Ectodermal cell (in vitro differentiated cells): ENCODE measurements around the gene LBHD1.
"Not testable (repeated sequence)": the region's sequence is repeated elsewhere in the genome, so short reads cannot be mapped to it uniquely, and the experiment has no call there.

Experiments
- H3K27ac ChIP-seq: 2 replicates; pipeline ENCODE4 v1.7.0; 2013; ENCODE audit warnings: mild to moderate bottlenecking, low read depth, low read length; ENCODE audit not compliant: insufficient read depth, poor library complexity, severe bottlenecking
- H3K27me3 ChIP-seq: 2 replicates; pipeline ENCODE4 v1.7.0; 2013; ENCODE audit warnings: mild to moderate bottlenecking, low read length; ENCODE audit not compliant: insufficient read depth, control insufficient read depth, poor library complexity, severe bottlenecking
- H3K36me3 ChIP-seq: one replicate; pipeline ENCODE4 v1.7.0; 2013; ENCODE audit warnings: low read length; ENCODE audit not compliant: control insufficient read depth, insufficient read depth
- H3K4me1 ChIP-seq: one replicate; pipeline ENCODE4 v1.7.0; 2013; ENCODE audit warnings: low read length; ENCODE audit not compliant: control insufficient read depth, insufficient read depth
- H3K4me3 ChIP-seq: 2 replicates; pipeline ENCODE4 v1.7.0; 2013; ENCODE audit warnings: low read depth, low read length, control low read depth; ENCODE audit not compliant: insufficient read depth
- H3K9me3 ChIP-seq: 2 replicates; pipeline ENCODE4 v1.7.0; 2013; ENCODE audit warnings: mild to moderate bottlenecking, low read length, moderate library complexity; ENCODE audit not compliant: control insufficient read depth
- WGBS, 2 experiments: methylation state at CpG; one replicate each; pipeline ENCODE4 v1.1.7; 2013; ENCODE audit warnings: missing lambda C conversion rate in 2 of 2; 5-methylcytosine and 5-hydroxymethylcytosine counted together

LBHD1 gene

GRCh38 chr11:62677714-62678113 lies 5.6 kb upstream of the LBHD1 start:
- Histone ChIP-seq H3K27ac (no peak overlapping the region), H3K27me3 (no peaks in the 10 kb centered on the region), H3K9me3 (no peaks in the 10 kb centered on the region), H3K36me3 (peaks cover 12% of the 10 kb centered on the region), H3K4me1 (peaks cover 11% of the 10 kb centered on the region), H3K4me3 (peak overlapping the region; percentile 99)
- WGBS, 2 experiments: 92 to 94% methylated on average over 15 of the region's 15 CpGs

- no peak overlapping the region for H3K4me3 ChIP-seq
- H3K27ac ChIP-seq: no peak overlapping the region
- peaks cover 11% of the 10 kb centered on the region for H3K4me1 ChIP-seq
- H3K27me3 ChIP-seq: no peaks in the 10 kb centered on the region
- 89 to 93% methylated on average over 6 of the region's 6 CpGs for WGBS, 2 experiments
- no peaks in the 10 kb centered on the region for H3K9me3 ChIP-seq
- H3K36me3 ChIP-seq: peaks cover 12% of the 10 kb centered on the region
Observed at GRCh38 chr11:62677156-62677555, 5.1 kb upstream of the LBHD1 start.

DNA sequence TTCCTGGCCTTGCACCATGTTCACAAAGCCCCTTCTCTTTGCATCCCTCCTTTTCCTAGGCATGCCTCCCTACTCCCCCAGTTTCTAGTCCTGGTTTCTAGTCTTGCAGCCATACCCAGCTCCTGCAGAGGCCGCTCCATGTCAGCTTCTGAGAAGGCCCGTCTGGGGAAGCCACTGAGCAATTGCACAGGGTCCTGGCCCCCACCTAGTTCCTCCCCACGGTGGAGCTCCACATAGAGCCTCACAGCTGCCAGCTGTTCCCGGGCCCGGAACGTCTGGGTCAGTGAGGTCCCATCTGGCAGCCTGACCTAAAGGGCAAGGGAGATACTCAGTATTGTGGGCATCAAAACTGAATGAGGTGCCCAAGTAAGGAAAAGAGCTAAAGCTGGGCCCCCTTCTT lies 4.6 kb upstream of the LBHD1 start:
- Histone ChIP-seq H3K27ac (no peak overlapping the region), H3K9me3 (no peaks in the 10 kb centered on the region), H3K4me1 (peaks cover 11% of the 10 kb centered on the region), H3K4me3 (no peak overlapping the region), H3K27me3 (no peaks in the 10 kb centered on the region), H3K36me3 (peaks cover 12% of the 10 kb centered on the region)
- 89 to 91% methylated on average over 6 of the region's 6 CpGs for WGBS, 2 experiments

GRCh38 chr11:62675415-62675814 lies 3.3 kb upstream of the LBHD1 start:
- peaks cover 12% of the 10 kb centered on the region for H3K36me3 ChIP-seq
- not testable (repeated sequence) for H3K4me3 ChIP-seq, H3K27me3 ChIP-seq, H3K9me3 ChIP-seq, H3K27ac ChIP-seq
- peaks cover 11% of the 10 kb centered on the region for H3K4me1 ChIP-seq
- 96% methylated on average over 10 of the region's 10 CpGs for WGBS, 2 experiments

DNA sequence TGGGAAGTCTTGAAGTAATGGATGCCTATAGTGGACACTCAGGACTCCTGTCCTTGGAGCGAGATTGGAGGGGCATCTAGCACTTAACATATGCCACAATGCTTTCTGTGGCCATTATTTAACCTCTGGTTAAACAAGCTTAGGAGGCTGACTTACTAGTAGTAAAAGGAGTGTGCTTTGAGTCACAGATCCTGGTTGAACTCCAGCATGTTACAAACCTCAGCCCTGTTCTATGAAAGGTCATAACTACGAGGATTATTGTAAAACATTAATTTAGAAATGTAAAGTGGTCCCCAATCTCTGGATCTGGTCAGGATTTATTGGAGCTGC lies 1.1 kb upstream of the LBHD1 start:
- H3K4me3 ChIP-seq: peak overlapping the region; percentile 4
- H3K9me3 ChIP-seq: no peaks in the 10 kb centered on the region
- no peak overlapping the region for H3K27ac ChIP-seq
- WGBS, 2 experiments: 97 to 98% methylated on average over 2 of the region's 2 CpGs
- peaks cover 12% of the 10 kb centered on the region for H3K36me3 ChIP-seq
- peaks cover 10% of the 10 kb centered on the region for H3K4me1 ChIP-seq
- H3K27me3 ChIP-seq: no peaks in the 10 kb centered on the region

DNA sequence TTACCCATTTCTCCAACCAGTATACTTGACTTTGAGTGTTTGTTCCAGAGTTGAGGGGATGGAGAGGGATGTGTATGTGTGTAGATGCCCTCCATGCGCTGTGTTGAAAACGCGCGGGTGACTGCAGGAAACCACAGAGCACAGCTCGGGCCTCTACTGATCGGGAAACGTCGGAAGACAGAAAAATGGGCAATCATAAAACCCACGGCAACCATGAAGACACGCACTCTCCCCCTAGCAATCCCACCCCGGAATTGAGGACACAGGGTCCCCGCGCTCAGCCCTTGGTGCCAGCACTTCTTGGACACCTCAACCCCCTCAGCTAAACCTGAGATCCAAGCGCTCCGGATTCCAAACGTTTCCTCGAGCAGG lies 845 bp downstream of the LBHD1 start:
- H3K36me3 ChIP-seq: peaks cover 11% of the 10 kb centered on the region
- peak overlapping the region; percentile 75 for H3K27ac ChIP-seq
- H3K4me3 ChIP-seq: peak overlapping the region; percentile 88
- H3K9me3 ChIP-seq: no peaks in the 10 kb centered on the region
- WGBS, 2 experiments: 3 to 4% methylated on average over 17 of the region's 17 CpGs
- H3K27me3 ChIP-seq: no peaks in the 10 kb centered on the region
- H3K4me1 ChIP-seq: peaks cover 12% of the 10 kb centered on the region

DNA sequence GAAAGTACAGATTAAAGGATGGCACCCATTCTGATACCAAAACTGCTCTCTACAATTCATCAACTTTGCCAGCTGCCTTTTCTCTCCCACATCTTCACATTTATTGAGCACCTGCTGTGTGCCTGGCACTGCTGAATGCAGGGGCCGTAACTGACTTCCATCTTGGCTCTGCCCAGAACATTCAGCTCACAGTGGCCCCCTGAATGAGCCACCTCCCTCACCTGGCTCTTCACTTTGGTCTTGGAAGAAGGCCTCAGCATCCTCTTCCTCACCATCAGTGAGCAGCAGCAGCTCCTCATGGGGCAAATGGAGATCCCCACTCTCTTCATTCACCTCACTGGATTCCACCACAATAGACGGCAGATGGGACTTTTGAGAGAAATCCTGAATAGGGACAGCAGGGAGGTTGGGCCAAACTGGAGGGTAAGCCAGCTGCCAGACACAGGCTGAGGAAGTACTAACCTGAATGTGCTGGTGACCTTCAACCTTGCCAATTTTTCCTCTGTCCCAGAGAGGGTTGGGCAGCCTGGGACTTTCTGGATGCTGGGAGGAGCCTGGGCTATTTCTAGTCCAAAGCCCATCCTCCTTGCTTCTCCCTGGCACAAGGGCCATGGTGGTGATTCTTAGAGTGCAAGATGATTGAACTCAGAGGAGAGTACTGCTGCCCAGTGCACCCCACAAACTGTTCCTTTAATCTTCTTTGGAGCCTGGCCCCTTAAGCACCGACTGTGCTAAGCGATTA lies 2.5 kb downstream of the LBHD1 start:
- Histone ChIP-seq H3K27me3 (no peaks in the 10 kb centered on the region), H3K27ac (no peak overlapping the region), H3K36me3 (peaks cover 10% of the 10 kb centered on the region), H3K4me3 (no peak overlapping the region), H3K4me1 (peaks cover 14% of the 10 kb centered on the region), H3K9me3 (no peaks in the 10 kb centered on the region)
- WGBS, 2 experiments: 80 to 88% methylated on average over 4 of the region's 4 CpGs

DNA sequence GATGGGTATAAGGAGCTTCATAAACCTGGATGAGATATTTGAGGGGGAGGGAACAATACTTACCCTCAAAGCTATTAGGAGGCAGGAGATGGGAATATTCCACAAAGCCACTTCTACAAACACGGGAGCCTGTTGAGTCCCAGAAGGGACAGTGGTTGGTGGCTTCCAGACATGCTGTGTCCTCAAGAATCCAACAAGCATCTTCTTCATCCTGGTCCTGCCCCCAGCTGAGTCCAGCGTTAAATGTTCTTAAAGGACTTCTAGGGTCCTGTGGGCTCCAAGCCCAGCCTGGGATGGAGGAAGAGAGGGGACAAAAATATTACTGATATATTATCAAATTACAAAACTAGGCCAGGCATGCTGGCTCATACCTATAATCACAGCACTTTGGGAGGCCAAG lies 4.6 kb downstream of the LBHD1 start:
- Histone ChIP-seq H3K27me3 (no peaks in the 10 kb centered on the region), H3K27ac (no peak overlapping the region), H3K4me1 (peaks cover 14% of the 10 kb centered on the region), H3K36me3 (peaks cover 8% of the 10 kb centered on the region), H3K4me3 (no peak overlapping the region), H3K9me3 (no peaks in the 10 kb centered on the region)
- WGBS, 2 experiments: 87 to 98% methylated on average over 2 of the region's 2 CpGs

DNA sequence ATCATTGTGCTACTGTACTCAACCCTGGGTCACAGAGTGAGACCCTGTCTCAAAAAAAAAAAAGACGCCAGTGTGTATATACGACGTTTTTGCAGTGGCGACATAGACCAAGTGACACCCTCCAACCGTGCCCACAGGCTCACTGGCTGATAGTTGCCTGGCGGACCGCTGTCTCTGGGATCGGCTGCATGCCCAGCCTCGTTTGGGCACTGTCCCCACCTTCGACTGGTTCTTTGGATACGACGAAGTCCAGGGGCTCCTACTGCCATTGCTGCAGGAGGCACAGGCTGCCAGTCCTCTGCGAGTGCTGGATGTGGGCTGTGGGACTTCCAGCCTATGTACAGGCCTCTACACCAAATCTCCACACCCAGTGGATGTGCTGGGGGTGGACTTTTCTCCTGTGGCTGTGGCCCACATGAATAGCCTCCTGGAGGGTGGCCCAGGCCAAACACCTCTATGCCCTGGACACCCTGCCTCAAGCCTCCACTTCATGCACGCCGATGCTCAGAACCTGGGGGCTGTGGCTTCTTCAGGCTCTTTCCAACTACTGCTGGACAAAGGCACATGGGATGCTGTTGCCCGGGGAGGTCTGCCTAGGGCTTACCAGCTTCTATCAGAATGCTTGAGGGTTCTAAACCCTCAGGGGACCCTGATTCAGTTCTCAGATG lies 5.7 kb downstream of the LBHD1 start:
- Histone ChIP-seq H3K4me1 (peaks cover 14% of the 10 kb centered on the region), H3K27me3 (no peaks in the 10 kb centered on the region), H3K4me3 (peak overlapping the region; percentile 97), H3K27ac (no peak overlapping the region), H3K36me3 (peaks cover 8% of the 10 kb centered on the region), H3K9me3 (no peaks in the 10 kb centered on the region)
- WGBS, 2 experiments: 62 to 63% methylated on average over 16 of the region's 16 CpGs

- Histone ChIP-seq H3K36me3 (peaks cover 8% of the 10 kb centered on the region), H3K9me3 (no peaks in the 10 kb centered on the region), H3K4me3 (peak overlapping the region; percentile 97), H3K27ac (peak overlapping the region; percentile 80), H3K27me3 (no peaks in the 10 kb centered on the region), H3K4me1 (peaks cover 14% of the 10 kb centered on the region)
- WGBS, 2 experiments: 3 to 4% methylated on average over 39 of the region's 39 CpGs
Observed at GRCh38 chr11:62665599-62666258, 6.3 kb downstream of the LBHD1 start.
